GM19099 (cell line): ENCODE data around the gene MRC2.

ENCODE experiments used
- POLR2A ChIP-seq: IDR thresholded peaks from 3 replicates; pipeline ENCODE4 v1.6.1; 2011; ENCODE audit warnings: low read depth; ENCODE audit not compliant: insufficient read length; ENCODE audit errors: extremely low read depth

The MRC2 gene

GRCh38 chr17:62627219-62627903 is at the start of gene MRC2:
TSS of gene MRC2 (plus strand) at chr17:62627670. CDS start at chr17:62627803, 133 bp downstream.
- no peak for TF ChIP-seq POLR2A

GRCh38 chr17:62578757-62579487 is 48.5 kb upstream of the MRC2 start:
- no peak for TF ChIP-seq POLR2A

GRCh38 chr17:62580947-62581346 is 46.5 kb upstream of the MRC2 start:
- no peak for TF ChIP-seq POLR2A

- TF ChIP-seq POLR2A, result no peak
Measured at GRCh38 chr17:62581764-62582163, 45.7 kb upstream of the MRC2 start.

- TF ChIP-seq POLR2A, result no peak
Measured at GRCh38 chr17:62587554-62587953, 39.9 kb upstream of the MRC2 start.

- TF ChIP-seq POLR2A, result no peak
Measured at GRCh38 chr17:62588109-62588508, 39.4 kb upstream of the MRC2 start.

GRCh38 chr17:62591333-62591732 is 36.1 kb upstream of the MRC2 start:
- TF ChIP-seq POLR2A, result no peak

- TF ChIP-seq POLR2A, result no peak
Measured at GRCh38 chr17:62592341-62593099, 35.0 kb upstream of the MRC2 start.

GRCh38 chr17:62595484-62595883 is 32.0 kb upstream of the MRC2 start:
- TF ChIP-seq POLR2A, result no peak

- no peak for TF ChIP-seq POLR2A
Measured at GRCh38 chr17:62596662-62597061, 30.8 kb upstream of the MRC2 start.

GRCh38 chr17:62597150-62597549 is 30.3 kb upstream of the MRC2 start:
- no peak for TF ChIP-seq POLR2A

- TF ChIP-seq POLR2A, result no peak
Measured at GRCh38 chr17:62597920-62598319, 29.6 kb upstream of the MRC2 start.

GRCh38 chr17:62599964-62600657 is 27.4 kb upstream of the MRC2 start:
- no peak for TF ChIP-seq POLR2A

- no peak for TF ChIP-seq POLR2A
Measured at GRCh38 chr17:62600805-62601204, 26.7 kb upstream of the MRC2 start.

- no peak for TF ChIP-seq POLR2A
Measured at GRCh38 chr17:62601471-62601870, 26.0 kb upstream of the MRC2 start.

- TF ChIP-seq POLR2A, result no peak
Measured at GRCh38 chr17:62605588-62605987, 21.9 kb upstream of the MRC2 start.

GRCh38 chr17:62611292-62611691 is 16.2 kb upstream of the MRC2 start:
- no peak for TF ChIP-seq POLR2A
